SK-N-MC (cell line): ENCODE measurements around the gene MTFP1.

Source experiments
- EZH2 ChIP-seq: fragments of 200-600 bp; sonication (generic); IDR thresholded peaks from one replicate; pipeline ENCODE4 v1.6.1; 2017; ENCODE audit warnings: antibody characterized with exemption
- FOXP2 ChIP-seq: optimal IDR thresholded peaks from 2 replicates; pipeline ENCODE3; 2011; ENCODE audit warnings: mild to moderate bottlenecking, moderate library complexity; ENCODE audit not compliant: insufficient read depth; ENCODE audit errors: extremely low read length, control extremely low read depth
- POLR2AphosphoS5 ChIP-seq: IDR thresholded peaks from 2 replicates; pipeline ENCODE4 v1.6.1; 2012; ENCODE audit warnings: mild to moderate bottlenecking, low read depth, low read length, borderline replicate concordance

DNA sequence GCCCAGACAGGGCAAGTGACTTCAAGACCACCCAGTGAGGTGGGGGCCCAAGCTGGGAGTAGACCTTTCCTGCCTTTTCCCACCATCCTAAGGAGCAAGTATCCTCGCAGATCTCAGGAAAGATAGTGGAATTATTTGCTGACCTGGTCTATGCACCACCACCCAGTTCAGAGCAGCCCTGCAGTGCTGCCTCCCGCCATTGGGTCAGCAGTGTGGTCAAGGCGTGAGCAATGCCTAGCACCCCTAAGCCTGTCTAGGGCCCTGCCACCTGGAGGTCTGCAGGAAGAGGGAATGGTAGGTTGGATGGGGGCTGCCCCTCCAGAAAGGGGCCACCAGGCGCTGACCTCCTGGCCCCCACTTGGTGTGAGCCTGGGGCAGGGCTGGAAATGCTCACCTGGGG, 6.5 kb downstream of the MTFP1 start:
- no peak for TF ChIP-seq EZH2
- TF ChIP-seq POLR2AphosphoS5 = no peak
- no peak for TF ChIP-seq FOXP2
